Measurements from ENCODE around the gene GFRA1. TPM values are rescaled to one million over a fixed set of nuclear protein-coding genes. Genes with fewer than 3 reads are reported as not detected.
"Not testable (repeated sequence)": the region's sequence is repeated elsewhere in the genome, so short reads cannot be mapped to it uniquely, and the experiment has no call there.

Gene GFRA1
- total RNA-seq, 1 experiment from 2014 or later: not detected

DNA sequence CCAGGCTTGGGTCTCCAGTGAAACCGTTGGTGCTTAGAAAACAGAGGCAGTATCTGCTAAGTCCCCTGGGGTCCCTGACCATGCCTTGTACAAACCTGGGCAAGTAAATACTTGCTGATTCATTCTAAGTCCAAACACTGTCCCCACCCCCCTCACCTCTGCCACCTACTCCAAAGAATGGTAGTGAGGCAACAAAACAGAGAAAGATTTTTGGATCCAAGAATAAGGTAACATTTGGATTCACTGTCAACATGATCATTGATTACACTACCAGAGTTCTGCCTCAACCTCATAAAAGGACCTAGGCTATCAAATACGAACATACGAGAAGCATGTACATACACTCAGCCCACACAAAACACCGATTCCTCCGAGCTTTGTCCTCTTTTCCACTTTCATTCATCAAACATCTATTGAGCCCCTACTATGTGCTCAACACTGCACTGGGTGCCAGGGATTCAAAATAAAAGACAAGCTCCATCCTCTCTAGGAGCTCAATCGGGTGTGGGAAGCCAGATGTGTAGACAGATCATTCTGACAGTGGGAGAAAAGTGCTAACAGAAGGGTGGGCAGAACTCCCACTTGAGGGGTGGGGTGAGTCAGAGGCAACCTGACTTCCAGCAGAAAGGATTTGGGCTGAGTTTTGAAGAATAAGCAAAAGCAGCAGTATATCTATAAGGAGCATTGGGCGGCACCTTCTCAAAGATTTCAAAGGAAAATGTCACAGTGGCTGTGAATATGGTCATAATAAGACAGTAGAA, 71.2 kb downstream of the GFRA1 start:
- DNase-seq (ENCODE audit: low read depth): no peak

DNA sequence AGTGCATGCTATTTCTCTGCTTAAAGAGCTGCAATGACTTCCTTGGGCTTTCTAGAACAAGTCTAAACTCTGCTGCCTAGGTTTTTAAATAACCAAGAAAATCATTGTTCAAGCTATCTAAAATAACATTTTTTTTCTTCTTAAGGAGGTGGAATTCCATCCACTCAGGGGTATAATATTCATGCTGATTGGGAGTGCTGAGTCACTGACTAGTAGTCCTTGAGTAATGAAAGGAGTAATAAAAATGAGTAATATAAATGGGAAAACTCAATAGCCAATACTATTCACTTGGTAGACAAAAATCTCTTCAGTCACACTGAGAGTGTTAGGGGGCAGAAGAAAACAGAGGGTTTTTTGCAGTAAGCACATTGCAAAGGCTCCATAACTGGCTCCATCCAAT, 72.0 kb downstream of the GFRA1 start:
- DNase-seq (ENCODE audit: low read depth): no peak

- DNase-seq (ENCODE audit: low read depth): no peak
Observed at GRCh38 chr10:116198676-116199035, 74.3 kb downstream of the GFRA1 start.

DNA sequence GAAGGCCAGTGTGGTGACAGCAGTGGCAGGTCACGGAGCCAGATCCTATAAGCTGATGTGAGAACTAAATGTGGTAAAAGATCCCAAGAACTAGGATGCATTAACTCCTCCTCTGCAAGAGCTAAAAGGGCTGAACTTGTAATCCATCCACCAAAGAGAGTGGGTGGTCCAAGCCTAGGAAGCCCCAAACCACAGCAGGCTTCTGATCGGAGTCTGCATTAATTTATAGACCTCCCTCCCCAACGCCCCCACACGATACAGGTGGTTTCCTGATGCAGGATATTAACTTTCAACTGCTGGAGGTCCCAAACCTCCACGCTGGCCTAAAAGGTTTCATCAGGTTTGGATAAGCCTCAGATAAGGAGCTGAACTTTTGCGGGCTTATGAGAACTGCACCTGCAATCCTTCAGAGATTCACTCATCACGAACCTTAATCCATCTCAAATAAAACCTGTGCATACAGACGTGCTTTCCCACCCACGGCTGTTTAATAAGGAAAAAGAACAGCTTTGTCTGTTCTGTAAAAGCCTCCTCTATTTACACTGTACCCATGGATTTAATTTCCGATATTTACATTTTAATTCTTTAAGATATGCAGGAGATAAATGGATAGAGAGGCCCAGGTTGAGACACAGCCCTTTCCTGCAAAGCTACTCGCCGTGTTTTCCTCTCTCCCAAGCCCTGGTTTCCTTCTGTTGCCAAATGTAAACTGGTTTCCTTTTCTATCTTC, 74.9 kb downstream of the GFRA1 start:
- no peak for DNase-seq (ENCODE audit: low read depth)

DNA sequence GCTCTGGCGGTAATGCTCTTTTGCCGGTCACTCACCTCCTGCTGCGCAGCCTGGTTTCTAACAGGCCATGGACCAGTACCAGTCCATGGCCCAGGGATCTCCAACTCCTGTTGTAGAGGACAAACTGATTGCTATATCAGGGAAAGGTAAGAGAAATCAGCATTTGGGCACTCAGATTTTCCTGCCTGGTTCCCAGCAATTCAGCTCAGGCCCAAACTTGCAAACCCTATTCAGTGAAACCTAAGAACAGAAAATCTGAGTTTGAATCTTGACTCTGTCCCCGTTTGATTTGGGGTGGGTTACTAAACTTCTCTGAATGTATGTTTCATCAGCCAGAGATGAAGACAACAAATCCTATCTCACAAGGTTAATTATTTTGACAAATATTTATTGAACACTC, 77.4 kb downstream of the GFRA1 start:
- DNase-seq (ENCODE audit: low read depth): no peak

DNA sequence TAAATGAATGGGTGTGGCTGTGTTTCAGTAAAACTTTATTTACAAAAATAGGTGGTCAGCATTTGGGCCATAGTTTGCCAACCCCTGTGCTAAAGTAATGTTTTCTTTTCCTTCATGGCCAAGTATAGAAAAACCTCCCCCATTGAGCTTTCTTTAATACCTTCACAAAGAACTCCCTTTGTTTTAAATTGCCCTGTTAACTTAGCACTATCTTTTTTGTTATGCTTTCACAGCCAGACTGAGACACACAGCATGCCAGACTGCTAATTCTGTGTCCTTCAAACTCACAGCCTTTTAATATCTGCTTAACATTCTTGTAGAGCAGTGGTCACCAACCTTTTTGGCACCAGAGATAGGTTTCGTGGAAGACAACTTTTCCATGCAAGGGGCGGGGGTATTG, 78.0 kb downstream of the GFRA1 start:
- no peak for DNase-seq (ENCODE audit: low read depth)

- DNase-seq (ENCODE audit: low read depth): no peak
Observed at GRCh38 chr10:116194061-116194460, 78.9 kb downstream of the GFRA1 start.

DNA sequence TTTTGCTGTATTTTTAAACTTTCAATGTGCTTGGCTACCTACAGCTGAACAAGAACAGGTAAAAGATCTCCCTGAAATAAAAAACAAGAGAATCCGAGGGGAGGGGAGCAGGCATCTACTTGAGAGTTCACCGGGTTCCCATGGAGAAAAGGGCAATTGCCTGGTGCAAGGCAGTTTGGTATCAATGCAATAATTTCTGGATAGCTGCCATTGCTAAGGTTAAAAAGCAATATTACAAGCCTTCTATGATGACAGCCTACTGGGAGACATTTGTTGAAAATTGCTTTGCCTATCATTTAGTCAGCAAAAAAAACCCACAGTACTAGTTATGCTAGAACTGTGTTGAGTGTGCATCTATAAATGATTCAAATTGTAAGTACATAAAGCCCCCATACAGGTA, 82.1 kb downstream of the GFRA1 start:
- no peak for DNase-seq (ENCODE audit: low read depth)

GRCh38 chr10:116186273-116186672, 86.7 kb downstream of the GFRA1 start:
- DNase-seq (ENCODE audit: low read depth): no peak

- DNase-seq (ENCODE audit: low read depth): no peak
Observed at GRCh38 chr10:116185199-116185867, 87.7 kb downstream of the GFRA1 start.

DNA sequence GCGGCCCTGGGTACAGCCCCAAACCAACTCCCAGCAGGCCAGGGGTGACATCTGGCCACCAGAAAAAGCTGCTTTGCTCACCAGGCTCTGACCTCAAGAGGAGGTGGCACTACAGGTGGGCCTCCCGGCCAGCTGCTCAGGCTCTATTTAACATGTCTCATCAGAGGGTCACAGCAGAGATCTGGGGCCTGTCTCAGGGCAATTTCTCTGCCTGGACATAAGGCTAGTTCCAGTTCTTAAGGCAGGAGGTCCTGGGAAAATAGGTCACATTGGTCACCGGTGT, 88.6 kb downstream of the GFRA1 start:
- DNase-seq (ENCODE audit: low read depth): no peak

- DNase-seq (ENCODE audit: low read depth): no peak
Observed at GRCh38 chr10:116183733-116184511, 89.1 kb downstream of the GFRA1 start.

DNA sequence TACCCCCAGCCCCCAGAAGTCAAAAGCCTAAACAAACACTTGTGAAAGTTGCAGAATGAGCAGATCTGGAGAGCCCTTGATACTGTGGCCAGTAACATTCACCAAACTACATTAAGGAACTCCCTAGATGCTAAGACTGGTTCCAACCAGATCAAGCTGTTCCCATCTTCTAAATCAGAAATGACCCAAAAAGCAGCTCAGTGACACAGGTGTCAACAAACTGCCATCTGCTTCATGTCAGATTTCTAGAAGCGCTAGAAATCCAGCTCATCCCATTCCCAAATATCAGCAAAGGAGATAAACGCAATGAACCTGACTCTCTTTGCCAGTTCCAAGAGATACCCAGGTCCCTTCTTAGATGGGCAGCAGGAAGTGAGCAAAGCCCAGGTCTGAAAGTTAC, 90.6 kb downstream of the GFRA1 start:
- DNase-seq (ENCODE audit: low read depth): no peak

DNA sequence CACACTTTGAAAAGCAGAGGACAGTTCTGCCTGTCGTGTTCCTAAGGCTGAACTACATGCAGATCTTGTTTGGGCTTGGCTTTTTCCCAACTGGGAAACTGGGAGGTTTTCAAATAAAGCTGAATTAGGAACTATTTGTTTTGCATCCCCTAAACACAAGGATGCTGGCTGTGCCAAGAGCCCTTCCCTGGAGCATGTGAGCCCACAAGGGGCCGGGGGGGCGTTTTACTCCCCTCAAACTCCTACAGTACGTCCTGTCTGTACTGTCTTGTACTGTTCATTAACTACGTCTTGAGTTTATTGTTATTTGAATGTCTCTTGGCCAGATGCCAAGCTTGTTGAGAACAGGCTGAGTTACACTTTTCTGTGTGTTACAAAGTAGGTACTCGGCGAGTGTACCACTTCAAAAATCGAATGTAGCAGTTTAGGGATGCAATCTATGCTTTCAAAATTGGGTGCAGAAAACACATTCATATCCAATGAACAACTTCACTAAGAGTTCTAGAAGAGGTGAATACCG, 94.9 kb downstream of the GFRA1 start:
- no peak for DNase-seq (ENCODE audit: low read depth)

DNA sequence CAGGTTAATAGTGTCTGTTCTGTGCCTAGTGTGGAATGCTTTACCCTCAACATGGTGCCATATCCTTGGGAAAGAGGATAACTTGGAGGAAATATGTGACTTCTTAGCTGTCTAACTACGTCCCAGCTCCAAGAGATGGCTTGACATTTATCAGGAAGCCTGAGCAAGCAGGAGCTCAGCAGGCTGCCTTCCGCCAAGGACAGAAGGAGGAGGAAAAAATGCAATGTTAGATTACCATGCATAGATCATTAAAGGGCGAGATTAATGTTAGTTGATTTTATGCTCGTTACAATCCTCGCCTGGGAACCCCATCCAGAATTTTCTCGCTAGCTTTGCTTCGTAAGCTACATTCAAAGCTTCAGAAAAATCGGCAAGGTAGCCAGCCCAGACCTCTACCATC, 97.8 kb downstream of the GFRA1 start:
- no peak for DNase-seq (ENCODE audit: low read depth)

DNA sequence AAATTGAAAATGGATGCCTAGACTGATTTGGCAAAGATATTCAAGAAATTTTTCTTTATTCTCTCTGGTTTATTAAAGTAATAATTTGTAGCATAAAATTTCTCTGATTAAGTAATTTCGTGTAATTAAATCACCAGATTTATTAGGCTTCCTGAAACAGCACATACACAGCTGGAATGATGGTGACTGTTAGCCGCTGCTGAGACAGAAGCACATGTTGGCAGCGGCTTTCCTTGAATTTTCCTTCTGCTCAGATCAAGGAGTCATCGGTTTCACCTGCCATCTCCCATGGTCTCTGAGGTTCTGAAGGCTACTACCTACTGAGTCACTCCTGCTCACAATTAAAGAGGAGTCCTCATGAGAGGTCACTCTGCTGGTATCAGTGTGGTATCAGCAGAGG, 101.5 kb downstream of the GFRA1 start:
- DNase-seq (ENCODE audit: low read depth): no peak

GRCh38 chr10:116170815-116171250, 102.2 kb downstream of the GFRA1 start:
- DNase-seq (ENCODE audit: low read depth): no peak

GRCh38 chr10:116169782-116170445, 103.1 kb downstream of the GFRA1 start:
- DNase-seq (ENCODE audit: low read depth): no peak

- no peak for DNase-seq (ENCODE audit: low read depth)
Observed at GRCh38 chr10:116168745-116169144, 104.3 kb downstream of the GFRA1 start.

DNA sequence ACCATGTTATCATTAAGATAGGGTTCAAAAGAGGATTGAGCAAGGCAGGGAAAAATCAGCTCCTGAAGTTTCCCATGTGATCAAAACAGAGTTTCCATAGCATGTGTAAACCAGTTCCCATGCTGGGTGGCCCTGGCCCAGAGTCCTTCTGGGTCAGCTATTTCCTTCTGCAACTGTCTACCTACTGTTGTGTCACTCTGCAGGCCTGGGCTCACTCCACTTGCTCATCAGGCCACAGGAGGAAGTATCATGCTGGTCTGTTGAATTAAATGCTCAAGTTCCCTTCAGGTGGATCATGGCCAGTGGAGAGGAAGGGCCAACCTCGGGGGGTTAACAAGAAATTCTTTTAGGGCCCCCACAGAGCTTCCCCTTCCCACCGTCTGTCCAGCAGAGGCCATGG, 104.7 kb downstream of the GFRA1 start:
- no peak for DNase-seq (ENCODE audit: low read depth)

DNA sequence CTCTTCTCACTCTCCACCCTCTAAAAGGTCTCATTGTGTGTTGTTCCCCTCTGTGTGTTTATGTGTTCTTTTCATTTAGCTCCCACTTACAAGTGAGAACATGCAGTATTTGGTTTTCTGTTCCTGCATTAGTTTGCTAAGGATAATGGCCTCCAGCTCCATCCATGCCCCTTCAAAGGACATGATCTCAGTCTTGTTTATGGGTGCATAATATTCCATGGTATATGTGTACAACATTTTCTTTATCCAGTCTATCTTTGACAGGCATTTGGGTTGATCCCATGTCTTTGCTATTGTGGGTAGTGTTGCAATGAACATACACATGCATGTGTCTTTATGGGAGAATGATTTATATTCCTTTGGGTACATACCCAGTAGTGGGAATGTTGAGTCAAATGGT, 107.1 kb downstream of the GFRA1 start:
- not testable (repeated sequence) for DNase-seq (ENCODE audit: low read depth)
